ENCODE results near the gene C4orf33.

Gene C4orf33

DNA sequence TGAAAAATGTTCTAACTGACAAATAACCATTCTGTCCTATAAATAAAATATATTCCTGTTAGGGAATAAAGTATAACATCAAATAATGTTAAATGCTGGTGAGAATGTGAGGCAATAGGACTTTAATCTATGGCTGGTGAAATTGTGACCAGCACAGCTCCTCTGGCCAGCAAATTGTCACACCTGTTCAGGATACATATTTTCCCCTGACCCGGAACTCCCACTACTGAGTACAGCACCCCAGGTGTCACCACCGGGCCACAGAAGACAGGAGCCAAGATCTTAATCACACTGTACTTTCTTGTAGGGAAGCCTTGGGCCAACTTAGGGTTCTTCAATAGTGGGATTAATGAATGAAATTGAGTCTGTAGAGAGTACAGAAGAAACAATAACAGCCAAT lies 33.2 kb downstream of the C4orf33 start:
- DNase-seq (ENCODE audit: low spot score): no peak

DNA sequence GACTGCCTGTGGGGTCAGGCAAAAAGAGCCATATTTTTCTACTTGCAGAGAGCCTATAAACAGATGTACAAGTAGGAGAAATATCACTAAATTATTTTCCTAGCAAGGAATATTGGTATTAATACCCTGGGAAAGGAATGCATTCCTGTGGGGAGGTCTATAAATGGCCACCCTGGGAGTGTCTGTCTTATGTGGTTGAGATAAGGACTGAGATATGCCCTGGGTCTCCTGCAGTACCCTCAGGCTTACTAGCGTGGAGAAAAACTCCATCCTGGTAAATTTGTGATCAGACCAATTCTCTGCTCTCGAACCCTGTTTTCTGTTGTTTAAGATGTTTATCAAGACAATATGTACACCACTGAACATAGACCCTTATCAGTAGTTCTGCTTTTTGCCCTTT lies 35.4 kb downstream of the C4orf33 start:
- no peak for DNase-seq (ENCODE audit: low spot score)

DNA sequence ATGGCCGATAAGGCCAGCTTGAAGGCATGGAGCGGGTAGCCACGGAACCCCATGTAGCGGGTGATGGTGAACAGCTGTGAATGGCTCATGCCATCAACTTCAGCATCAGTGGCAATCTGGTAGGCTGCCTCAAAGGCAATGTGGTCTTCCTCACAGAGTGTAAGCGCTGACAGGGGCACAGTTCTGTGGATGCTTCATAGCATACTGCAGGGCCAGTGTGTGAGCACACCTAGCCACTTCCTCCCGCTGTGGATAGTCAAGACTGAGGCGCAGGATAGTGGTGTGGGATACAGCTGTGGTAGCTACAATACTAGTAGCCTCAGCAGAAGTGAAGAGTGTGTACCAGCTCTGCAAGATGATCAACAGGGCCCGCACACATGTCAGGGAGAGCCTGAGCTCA lies 40.5 kb downstream of the C4orf33 start:
- DNase-seq (ENCODE audit: low spot score): no peak

DNA sequence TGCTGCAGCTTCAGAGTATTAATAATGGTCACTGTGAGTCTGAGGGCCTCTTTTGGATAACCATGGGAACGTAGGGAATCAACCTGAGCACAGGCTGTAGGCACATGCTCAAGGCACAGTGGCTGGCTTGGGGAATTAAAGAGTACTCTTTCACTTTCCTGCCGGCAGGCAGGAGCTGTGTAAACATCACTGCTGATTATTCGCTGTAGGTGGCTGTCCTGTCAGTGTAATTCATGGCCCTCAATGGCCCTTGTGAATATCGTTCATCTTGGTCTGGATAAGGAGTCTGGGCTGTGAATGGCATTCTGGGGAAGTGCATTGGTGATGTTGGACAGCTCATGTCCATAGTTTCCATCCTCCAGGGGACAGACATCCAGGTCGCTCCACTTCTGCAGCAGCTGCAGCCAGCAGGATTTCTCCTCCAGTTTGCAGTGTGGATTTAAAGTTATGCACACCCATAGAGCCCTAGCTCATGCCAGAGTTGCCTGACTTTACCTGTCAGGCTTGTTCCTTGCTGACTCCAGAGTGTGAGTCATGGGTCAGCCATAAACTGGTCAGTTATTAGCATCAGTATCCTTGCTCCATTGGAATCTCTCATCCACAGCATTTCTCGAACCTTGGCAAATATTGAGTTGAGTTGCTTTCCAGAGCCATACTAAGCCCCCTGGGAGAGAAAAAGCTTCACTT lies 43.0 kb downstream of the C4orf33 start:
- DNase-seq (ENCODE audit: low spot score): no peak

DNA sequence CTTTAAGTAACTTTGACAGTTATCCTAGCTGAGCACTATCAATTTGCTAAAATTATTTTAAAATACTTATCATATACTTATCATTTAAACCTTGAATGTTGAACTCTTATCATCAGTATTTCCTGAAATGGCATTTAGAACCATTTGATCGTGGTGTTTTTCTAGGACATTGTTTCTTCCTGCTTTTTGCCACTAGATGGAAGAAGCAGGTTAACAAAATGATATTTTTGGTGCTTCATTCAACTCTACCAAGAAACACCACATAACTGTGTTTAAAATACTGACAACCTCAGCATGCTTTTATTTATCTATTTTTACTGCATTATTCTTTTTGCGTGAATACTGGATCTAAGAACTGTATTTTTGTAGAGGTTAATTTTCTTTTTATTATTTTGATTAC lies 44.6 kb downstream of the C4orf33 start:
- no peak for DNase-seq (ENCODE audit: low spot score)

DNA sequence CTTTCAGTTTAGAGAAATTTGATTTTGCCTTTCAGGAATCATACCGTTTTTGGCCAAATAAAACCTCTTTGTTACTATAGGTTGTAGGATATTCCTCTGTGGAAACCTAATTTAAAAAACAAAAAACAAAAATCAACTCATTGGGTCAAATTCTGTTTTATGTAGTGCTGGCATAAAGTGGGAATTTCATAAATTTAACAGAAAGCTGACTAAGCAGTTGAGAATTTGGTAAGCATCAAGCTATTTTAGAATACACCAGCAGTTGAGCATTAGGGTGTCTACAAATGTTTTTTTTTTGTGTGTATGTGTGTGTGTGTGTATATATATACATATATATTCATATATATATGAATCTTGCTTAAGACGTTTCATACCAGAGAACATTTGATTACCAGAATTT lies 47.4 kb downstream of the C4orf33 start:
- no peak for DNase-seq (ENCODE audit: low spot score)

DNA sequence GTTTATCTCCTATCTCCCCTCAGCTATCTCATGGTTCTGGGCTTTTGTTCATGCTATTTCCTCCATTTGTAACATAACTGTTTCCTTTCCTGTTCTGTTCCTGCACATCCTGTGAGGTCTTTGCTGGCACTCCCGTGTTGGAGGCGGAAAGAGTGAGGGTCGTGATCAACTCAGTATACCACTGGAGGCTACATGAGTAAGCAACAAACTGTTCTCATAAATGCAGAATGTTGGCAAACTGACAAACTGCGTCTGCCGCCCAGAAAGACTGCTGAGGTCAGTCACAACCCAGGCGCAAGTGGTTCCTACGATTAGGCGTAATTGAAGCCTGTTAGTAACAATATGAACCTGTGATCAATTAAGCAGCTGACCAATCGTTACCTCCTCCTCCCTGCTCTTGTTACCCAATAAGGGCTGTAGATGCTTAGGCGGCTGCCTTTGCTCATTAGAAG lies 48.8 kb downstream of the C4orf33 start:
- no peak for DNase-seq (ENCODE audit: low spot score)

DNA sequence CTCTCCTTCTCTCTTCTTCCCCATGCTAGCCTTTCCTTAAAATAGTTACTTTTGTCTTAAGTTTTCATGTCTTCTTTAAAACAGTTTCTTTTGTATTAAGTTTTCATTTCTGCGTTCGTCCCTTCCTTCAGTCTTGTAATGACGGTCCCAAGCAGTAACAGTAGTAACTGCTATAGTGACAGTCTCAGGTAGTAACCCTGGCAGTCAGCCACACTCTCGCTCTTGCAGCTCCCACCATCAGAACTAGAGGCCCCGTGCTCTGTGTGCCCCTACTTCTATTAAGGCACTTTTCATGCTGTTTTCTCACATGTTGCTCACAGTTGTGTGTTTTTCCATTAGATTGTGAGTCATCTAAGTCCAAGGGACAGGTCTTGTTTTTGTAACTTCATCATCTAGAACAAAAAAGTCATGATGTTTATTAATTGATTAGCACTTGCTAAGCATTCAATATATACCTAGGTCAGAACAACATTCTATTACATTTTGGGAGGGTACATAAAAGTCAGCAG lies 49.3 kb downstream of the C4orf33 start:
- DNase-seq (ENCODE audit: low spot score): no peak

DNA sequence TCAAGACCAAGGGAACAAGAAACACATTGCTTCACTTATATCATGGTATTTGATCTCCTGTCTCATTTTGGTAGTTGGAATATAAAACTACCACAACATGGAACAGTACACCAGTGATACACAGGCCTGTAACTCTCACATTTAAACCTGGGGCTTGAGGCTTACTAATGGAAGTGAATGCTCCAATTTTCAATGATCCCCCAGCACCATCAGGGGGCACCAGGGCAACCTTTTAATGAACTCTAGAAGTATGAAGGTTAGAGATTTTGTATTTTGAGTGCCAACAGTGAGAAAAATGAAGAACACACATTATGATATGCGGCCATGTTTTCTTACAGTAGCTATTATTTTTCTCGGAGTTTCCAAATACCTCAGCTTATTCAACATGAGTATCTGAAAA lies 50.7 kb downstream of the C4orf33 start:
- DNase-seq (ENCODE audit: low spot score): no peak

DNA sequence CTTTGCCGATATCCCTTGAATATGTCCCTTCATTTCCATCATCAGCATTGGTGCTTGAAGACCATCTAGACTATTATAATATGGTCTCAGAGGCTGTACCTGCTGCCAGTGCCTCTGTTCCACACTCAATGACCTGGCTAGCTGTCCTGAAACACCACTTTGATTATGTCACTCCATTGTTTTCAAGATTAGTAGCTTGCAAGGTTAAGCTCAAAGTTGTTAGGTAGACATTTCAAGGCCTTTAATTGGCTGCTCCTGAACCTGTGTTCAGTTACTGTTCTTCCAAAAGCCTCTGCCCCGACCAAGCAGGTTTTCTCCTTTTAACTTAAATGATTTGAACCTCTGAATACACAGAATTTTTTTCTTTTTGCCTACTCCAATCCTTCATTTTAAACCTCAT lies 52.9 kb downstream of the C4orf33 start:
- no peak for DNase-seq (ENCODE audit: low spot score)

DNA sequence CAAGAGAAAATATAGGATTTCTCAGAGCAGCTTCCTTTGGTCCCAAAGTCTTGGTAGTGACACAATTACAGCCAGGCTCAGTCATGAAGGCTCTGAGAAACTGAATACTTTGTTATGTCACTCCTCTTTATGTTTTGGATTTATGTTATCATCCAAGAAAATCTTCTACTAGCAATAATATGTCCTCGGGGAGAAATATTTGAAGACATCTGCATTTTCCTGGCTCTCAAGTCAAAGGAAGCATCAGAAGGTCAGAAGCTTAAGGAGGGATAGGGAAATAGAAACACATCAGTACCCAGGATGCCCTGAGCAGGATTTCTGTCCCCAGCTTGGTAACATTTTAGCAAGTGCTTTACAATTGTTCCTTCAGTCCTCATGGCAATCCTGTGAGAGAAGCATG lies 54.0 kb downstream of the C4orf33 start:
- DNase-seq (ENCODE audit: low spot score): no peak

DNA sequence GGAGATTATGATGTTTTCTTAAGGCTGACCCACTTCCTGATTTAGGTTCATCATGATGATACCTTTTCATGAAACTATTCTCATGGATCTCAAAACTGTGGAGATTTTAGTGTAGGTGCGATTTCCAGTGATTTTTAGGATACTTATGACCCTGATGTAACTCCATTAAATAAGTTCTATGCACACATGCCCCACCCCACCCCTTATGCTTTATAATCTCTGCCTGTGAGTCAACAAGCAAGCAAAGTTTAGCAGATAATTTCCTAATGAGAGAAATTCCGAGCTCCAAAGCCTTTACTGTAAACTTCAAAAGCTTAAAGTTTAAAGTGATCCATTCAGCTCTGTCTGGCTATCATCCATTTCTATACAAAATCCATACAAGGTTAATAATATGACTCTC lies 56.4 kb downstream of the C4orf33 start:
- no peak for DNase-seq (ENCODE audit: low spot score)

DNA sequence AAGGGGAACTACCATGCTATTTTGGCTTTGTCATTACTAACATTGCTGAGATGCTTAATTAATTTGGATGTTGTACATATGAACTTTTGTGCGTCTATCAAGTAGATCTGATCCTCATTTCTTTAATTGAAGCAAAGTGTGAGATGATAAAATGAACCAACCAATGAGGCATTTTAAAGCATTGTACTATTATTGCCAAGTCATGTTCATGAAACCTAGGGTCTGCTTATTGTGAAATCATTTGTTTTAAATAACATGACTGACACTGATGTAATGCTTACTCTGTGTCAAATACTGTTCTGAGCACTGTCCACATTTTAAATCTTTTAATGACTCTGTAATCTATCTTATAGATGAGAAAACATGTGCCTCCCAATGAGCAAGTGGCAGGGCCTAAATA lies 57.7 kb downstream of the C4orf33 start:
- no peak for DNase-seq (ENCODE audit: low spot score)

DNA sequence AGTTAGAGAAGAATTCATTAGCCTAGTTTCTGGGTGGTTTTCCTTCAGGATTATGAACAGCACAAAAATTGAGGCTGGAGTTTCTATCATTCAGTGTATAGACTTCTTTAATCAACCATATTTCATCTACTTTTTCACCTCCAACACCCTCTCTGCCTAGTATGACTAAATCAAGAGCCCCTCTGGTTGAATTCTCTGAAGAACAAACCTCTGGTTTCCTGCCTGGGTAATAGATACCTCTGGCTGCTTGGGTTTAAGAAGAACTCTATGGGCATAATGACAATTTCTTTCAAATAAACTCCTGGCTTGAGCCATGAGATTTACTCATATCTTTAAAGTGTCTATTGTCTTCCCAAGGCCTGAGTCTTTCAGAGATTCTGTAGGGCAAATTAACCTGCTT lies 66.5 kb downstream of the C4orf33 start:
- DNase-seq (ENCODE audit: low spot score): no peak

DNA sequence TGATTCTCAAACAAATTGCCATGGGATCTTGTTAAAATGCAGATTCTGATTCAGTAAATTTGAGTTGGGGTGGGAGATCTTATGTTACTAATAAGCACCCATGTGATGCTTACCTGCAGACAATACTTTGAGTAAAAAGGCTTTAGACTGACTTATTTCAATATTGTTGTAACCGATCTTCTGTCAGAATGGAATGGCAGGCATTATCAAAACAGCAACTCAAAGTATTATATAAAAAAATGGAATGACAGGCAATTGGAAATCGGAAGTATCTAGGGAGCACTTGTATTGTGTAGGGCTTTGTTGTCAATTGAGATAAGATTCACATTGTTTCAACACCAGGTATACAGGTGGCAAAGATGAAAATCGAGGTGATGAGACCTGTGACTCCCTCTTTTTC lies 67.5 kb downstream of the C4orf33 start:
- no peak for DNase-seq (ENCODE audit: low spot score)

DNA sequence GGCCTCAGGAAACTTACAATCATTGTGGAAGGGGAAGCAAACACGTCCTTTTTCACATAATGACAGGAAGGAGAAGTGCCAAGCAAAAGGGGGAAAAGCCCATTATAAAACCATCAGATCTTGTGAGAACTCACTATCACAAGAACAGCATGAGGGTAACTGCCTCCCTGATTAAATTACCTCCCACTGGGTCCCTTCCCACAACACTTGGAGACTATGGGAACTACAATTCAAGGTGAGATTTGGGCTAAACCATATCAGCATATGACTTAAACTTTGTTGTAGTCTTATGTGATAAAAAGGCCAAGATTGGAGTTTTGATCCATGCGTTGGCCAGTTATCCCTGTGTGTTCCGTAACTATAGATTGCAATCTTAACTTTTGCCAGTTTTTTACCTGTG lies 68.3 kb downstream of the C4orf33 start:
- no peak for DNase-seq (ENCODE audit: low spot score)
